Tibial artery (tissue), 4 donors: Measurements from ENCODE around the gene EXOC7.

ENCODE experiments used
- DNase-seq, 2 donors: peaks; one replicate each; pipeline ENCODE4 v3.0.0-alpha.2; 2019
- H3K27ac ChIP-seq, 2 donors: fragments of 200-600 bp; sonication (generic) in 1 of 2; 1 replicate in 1 of 2; 2 replicates in 1 of 2; pipeline ENCODE4 v1.5.1; 2018 to 2019; ENCODE audit warnings: mild to moderate bottlenecking in 1 of 2
- H3K27me3 ChIP-seq, 2 donors: fragments of 200-600 bp; sonication (generic) in 1 of 2; one replicate each; pipeline versions ENCODE4 v1.5.1 to v1.6.0; 2016 to 2019
- H3K36me3 ChIP-seq, 3 donors: fragments of 200-600 bp; sonication (generic) in 2 of 3; one replicate each; pipeline ENCODE4 v1.5.1; 2016 to 2019; ENCODE audit warnings: mild to moderate bottlenecking in 2 of 3
- H3K4me1 ChIP-seq, 4 donors: fragments of 200-600 bp; sonication (generic) in 2 of 4; 1 replicate in 3 of 4; 2 replicates in 1 of 4; pipeline ENCODE4 v1.5.1; 2016 to 2019
- H3K4me3 ChIP-seq, 2 donors: fragments of 200-600 bp; sonication (generic) in 1 of 2; 1 replicate in 1 of 2; 2 replicates in 1 of 2; pipeline ENCODE4 v1.5.1; 2018 to 2019; ENCODE audit warnings: mild to moderate bottlenecking in 2 of 2
- H3K9me3 ChIP-seq, 3 donors: fragments of 200-600 bp; sonication (generic) in 1 of 3; one replicate each; pipeline ENCODE4 v1.5.1; 2016 to 2019
- intact Hi-C: fragments of 100-400 bp; cut with DNase I; formaldehyde crosslinking; loops from one replicate; pipeline ENCODE4 v1.15.0; 2023; ENCODE audit warnings: low total_unique reads
- TF ChIP-seq, protein P1 (sequence below), 2 experiments: fragments of 200-600 bp in 1 of 2; fragments of 450-650 bp in 1 of 2; IDR thresholded peaks; one replicate each; pipeline ENCODE4 v1.5.1; 2017 to 2019; ENCODE audit warnings: antibody characterized with exemption in 2 of 2, mild to moderate bottlenecking in 1 of 2, moderate library complexity in 1 of 2

The EXOC7 gene

DNA sequence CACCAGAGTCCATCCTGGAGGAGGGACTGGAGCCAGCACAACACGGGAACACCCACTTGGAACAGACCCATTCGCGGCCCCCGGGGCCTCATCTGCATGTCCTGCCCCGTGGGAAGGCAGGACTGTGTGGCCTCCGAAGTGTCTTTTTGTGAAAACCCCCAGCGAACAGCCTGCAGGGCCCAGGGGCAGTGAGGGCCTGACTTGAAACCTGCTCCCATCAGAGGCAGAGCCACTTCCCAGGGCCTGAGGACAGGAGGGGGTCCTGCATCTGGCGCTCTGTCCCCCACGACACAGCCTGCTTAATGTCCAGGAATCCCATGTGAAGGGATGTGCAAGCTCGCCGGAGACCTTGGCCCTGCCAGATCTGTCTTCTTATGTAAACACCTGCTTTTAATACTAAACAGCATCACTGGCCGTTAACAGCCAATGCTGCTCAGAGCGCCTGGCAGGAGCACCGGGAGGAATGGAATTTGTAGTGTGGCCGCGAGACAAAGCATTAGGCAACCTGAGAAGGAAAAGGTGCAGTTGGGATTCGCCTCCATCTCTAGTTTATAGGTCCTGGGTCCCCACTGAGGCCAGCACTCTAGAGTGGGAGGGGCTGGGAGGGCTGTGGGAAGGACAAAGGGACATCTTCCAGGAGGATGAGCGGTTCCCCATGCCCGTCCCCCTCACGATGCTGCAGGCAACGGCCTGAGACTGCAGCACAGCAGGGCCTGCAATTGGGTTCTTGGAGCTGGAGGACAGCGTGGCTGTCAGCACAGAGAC, 66.9 kb downstream of the EXOC7 start:
- no peak overlapping the region for H3K27ac ChIP-seq
- H3K27me3 ChIP-seq = no peaks in the 10 kb centered on the region
- H3K4me3 ChIP-seq = no peak overlapping the region
- TF ChIP-seq, protein P1, sequence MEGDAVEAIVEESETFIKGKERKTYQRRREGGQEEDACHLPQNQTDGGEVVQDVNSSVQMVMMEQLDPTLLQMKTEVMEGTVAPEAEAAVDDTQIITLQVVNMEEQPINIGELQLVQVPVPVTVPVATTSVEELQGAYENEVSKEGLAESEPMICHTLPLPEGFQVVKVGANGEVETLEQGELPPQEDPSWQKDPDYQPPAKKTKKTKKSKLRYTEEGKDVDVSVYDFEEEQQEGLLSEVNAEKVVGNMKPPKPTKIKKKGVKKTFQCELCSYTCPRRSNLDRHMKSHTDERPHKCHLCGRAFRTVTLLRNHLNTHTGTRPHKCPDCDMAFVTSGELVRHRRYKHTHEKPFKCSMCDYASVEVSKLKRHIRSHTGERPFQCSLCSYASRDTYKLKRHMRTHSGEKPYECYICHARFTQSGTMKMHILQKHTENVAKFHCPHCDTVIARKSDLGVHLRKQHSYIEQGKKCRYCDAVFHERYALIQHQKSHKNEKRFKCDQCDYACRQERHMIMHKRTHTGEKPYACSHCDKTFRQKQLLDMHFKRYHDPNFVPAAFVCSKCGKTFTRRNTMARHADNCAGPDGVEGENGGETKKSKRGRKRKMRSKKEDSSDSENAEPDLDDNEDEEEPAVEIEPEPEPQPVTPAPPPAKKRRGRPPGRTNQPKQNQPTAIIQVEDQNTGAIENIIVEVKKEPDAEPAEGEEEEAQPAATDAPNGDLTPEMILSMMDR (IDR thresholded peaks at IDR 0.05) = no peak
- no peak for DNase-seq
- intact Hi-C loops = no loop called here
- H3K4me1 ChIP-seq = no peaks in the 10 kb centered on the region
- H3K36me3 ChIP-seq = peaks cover 30 to 35% (median 34%) of the 10 kb centered on the region in 3 donors
- no peaks in the 10 kb centered on the region for H3K9me3 ChIP-seq

DNA sequence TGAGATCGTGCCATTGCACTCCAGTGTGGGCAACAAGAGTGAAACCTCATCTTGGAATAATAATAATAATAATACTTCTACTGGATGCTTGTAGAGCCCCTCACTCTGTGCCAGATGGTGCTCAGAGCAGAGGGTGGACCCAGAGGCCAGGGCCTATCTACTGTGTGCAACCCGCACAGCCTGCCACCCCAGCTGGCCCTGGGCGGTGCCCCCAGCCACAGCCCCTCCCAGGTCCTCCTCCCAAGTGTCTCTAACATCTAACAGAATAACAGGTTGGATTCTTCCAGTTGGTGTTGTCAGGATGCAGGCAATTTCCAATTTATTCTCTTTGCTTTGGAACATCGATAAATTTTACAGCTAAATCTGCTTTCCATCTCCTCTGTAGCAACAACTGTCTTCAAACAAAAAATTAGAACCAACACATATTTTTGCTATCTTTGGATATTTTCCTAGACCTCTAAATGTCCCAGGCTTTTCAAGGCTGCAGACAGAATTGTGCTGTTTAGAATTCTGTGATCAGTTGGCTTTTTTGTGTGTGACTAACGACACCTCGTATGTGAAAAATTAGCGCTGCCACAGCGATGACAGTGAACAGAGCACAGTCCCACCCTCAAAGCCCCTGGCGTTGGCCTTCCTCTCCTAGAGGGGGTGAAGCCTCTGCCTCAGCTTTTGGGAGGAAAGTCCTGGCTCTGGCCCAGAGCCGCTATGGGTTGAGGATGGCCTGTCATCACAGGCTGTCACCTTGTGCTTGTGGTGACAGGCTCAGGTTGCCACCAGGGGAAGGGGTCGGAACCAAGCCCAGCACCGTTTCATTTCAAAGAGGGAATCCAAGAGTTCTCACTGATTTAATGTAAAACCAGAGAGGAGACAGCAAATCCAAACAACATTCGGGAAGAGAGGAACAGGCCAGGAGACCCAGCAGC, 68.9 kb downstream of the EXOC7 start:
- Histone ChIP-seq H3K4me3 (no peak overlapping the region), H3K36me3 (peaks cover 10 to 15% (median 15%) of the 10 kb centered on the region in 3 donors), H3K27ac (no peak overlapping the region), H3K4me1 (no peaks in the 10 kb centered on the region), H3K9me3 (no peaks in the 10 kb centered on the region), H3K27me3 (no peaks in the 10 kb centered on the region)
- DNase-seq = no peak
- TF ChIP-seq, protein P1 (IDR thresholded peaks at IDR 0.05) = no peak
- intact Hi-C loops = no loop called here

DNA sequence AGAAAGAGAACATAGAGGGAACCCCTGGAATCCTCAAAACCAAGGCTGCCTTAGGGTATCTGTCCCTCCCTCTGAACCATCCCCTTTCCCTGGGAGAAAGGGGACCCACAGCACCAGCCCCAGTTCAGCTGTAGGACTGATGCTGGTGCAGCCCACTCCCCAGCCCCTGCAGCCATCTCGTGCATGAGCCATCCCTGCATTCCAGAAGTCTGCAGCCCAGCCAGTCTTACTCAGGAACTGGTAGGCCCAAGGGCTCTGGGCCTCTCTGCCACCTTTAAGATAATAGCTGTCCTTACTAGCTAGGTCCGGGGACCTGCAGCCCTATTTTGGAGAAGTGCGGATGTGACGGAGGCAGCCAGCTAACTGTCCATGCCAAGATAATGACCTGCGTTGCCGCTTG, 70.4 kb downstream of the EXOC7 start:
- Histone ChIP-seq H3K4me3 (no peak overlapping the region), H3K27me3 (peaks cover 0 to 5% of the 10 kb centered on the region in 2 donors), H3K27ac (no peak overlapping the region), H3K36me3 (peaks cover 0 to 3% (median 0%) of the 10 kb centered on the region in 3 donors), H3K9me3 (no peaks in the 10 kb centered on the region), H3K4me1 (no peaks in the 10 kb centered on the region)
- TF ChIP-seq, protein P1 (IDR thresholded peaks at IDR 0.05) = no peak
- intact Hi-C loops = no loop called here
- no peak for DNase-seq

DNA sequence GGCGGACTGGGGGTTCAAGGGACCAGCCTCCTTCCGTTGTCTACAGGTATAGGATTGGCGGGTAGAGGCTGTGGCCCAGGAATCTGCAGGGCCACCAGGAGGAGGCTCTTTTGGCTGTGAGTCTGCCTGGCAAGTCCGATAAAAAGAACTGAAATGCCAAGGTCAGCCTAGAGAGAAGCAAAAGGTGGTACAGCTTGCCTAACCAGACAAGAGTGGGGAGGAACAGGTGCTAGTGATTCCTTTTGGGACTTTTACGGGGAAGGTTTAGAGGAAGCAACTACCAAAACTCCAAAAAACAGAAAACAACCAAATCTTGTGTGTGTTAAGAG, 70.8 kb downstream of the EXOC7 start:
- no peak for DNase-seq
- no peak overlapping the region for H3K27ac ChIP-seq
- intact Hi-C loops = no loop called here

DNA sequence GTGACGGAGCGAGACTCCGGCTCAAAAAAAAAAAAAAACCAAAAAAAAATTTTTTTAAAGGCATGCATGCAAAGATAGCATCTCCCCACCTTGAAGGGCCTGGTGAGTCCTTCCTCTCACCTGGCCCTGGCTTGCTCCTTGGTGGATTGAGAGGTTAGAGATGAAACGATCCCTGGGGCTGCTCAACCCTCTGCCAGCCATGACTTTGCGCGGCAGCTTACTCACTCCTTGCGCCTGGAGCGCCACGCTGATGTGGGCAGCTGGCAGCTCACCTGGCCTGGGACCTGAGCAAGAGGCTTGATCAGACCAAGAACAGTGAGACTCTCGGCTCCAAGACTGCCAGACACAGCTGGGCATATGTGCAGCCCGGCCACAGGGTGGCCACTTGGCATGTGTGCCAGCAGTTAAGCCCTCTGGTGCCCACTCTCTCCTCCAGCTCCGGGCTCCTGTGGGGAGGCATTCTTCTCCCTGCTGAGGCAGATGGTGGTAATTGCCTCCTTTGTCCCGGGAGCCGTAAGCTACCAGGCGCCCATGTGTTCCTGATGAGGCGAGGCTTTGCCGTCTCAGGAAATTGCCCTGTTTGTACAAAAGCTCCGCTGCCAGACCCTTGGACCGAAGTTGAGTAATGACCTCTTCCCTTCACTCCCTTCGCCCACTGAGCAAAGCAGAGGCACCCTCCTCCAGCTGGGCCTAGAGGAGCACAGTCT, 71.4 kb downstream of the EXOC7 start:
- no peak for DNase-seq
- Histone ChIP-seq H3K4me1 (no peaks in the 10 kb centered on the region), H3K36me3 (no peaks in the 10 kb centered on the region), H3K27ac (no peak overlapping the region), H3K9me3 (no peaks in the 10 kb centered on the region), H3K27me3 (peaks cover 0 to 7% of the 10 kb centered on the region in 2 donors), H3K4me3 (no peak overlapping the region)
- intact Hi-C loops = no loop called here
- TF ChIP-seq, protein P1 (IDR thresholded peaks at IDR 0.05) = no peak

More for the DNA sequence above, 70.8 kb downstream of the EXOC7 start:
- Histone ChIP-seq H3K4me3 (no peak overlapping the region), H3K9me3 (no peaks in the 10 kb centered on the region), H3K4me1 (no peaks in the 10 kb centered on the region), H3K27me3 (peaks cover 0 to 7% of the 10 kb centered on the region in 2 donors), H3K36me3 (no peaks in the 10 kb centered on the region)
- TF ChIP-seq, protein P1 (IDR thresholded peaks at IDR 0.05) = no peak
